SJSA1 (cell line): ENCODE measurements around the gene DAPK3. TPM values are rescaled to one million over a fixed set of nuclear protein-coding genes. Genes with fewer than 3 reads are reported as not detected.

Experiments used
- DNase-seq, 2 experiments: peaks; one replicate each; pipeline ENCODE4 v3.0.0-alpha.2; 2015 to 2020; ENCODE audit warnings: low spot score in 2 of 2, low read depth in 1 of 2
- H3K27ac ChIP-seq: fragments of 250-450 bp; sonication (Bioruptor Pico); 2 replicates; pipeline ENCODE4 v1.5.1; 2020; ENCODE audit warnings: mild to moderate bottlenecking, moderate library complexity
- H3K27me3 ChIP-seq: fragments of 250-450 bp; sonication (Bioruptor Pico); replicated peaks from 2 replicates; pipeline ENCODE4 v1.5.1; 2020; ENCODE audit warnings: mild to moderate bottlenecking, moderate library complexity
- H3K36me3 ChIP-seq: fragments of 250-450 bp; sonication (Bioruptor Pico); 2 replicates; pipeline ENCODE4 v1.5.1; 2020; ENCODE audit warnings: mild to moderate bottlenecking
- H3K4me1 ChIP-seq: fragments of 250-450 bp; sonication (Bioruptor Pico); replicated peaks from 2 replicates; pipeline ENCODE4 v1.6.1; 2021; ENCODE audit warnings: mild to moderate bottlenecking
- H3K4me3 ChIP-seq: fragments of 250-450 bp; sonication (Bioruptor Pico); 2 replicates; pipeline ENCODE4 v1.5.1; 2020; ENCODE audit warnings: mild to moderate bottlenecking
- H3K9me3 ChIP-seq: fragments of 250-450 bp; sonication (Bioruptor Pico); replicated peaks from 2 replicates; pipeline ENCODE4 v1.5.1; 2020; ENCODE audit warnings: mild to moderate bottlenecking
- total RNA-seq: library from RNA; depleted of rRNA; stranded (reverse); fragments of >200 nt; shearing (Covaris generic); gene quantifications from 2 replicates; pipeline ENCODE4 v1.2.3, GENCODE V29; 2014

The DAPK3 gene
- total RNA-seq, 1 experiment from 2014 or later, result 202 TPM

DNA sequence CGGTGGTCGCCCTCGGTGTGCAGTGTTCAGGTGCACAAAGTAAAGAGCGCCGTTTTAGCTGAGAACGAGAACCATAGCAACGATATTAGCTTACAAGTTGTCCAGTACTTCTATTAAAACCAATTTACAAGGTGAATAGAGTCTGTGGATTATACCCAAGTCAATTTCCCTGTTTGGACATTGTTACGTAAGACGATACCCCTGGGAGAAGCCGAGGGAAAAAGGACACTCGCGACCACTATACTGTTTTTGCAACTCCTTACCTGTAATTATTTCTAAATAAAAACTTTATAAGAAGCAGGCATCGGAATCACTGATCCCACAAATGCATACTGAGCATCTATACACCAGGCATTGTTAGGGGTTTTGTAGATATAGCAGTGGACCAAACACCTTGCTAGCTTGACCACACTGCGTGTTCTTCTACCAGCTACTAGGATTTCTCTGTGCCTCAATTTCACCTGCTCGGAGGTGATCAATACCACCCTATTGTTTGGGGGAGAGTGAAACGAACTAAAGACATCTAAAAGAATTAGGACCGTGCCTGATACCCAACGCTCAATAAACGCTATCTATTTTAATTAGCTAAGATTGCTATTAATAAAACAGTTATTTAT lies 14.9 kb upstream of the DAPK3 start:
- Histone ChIP-seq H3K27me3 (no peaks in the 10 kb centered on the region), H3K4me3 (peak overlapping the region; percentile 94), H3K4me1 (peaks cover 34% of the 10 kb centered on the region), H3K27ac (no peak overlapping the region), H3K9me3 (no peaks in the 10 kb centered on the region), H3K36me3 (peaks cover 45% of the 10 kb centered on the region)
- DNase-seq, result no peak

DNA sequence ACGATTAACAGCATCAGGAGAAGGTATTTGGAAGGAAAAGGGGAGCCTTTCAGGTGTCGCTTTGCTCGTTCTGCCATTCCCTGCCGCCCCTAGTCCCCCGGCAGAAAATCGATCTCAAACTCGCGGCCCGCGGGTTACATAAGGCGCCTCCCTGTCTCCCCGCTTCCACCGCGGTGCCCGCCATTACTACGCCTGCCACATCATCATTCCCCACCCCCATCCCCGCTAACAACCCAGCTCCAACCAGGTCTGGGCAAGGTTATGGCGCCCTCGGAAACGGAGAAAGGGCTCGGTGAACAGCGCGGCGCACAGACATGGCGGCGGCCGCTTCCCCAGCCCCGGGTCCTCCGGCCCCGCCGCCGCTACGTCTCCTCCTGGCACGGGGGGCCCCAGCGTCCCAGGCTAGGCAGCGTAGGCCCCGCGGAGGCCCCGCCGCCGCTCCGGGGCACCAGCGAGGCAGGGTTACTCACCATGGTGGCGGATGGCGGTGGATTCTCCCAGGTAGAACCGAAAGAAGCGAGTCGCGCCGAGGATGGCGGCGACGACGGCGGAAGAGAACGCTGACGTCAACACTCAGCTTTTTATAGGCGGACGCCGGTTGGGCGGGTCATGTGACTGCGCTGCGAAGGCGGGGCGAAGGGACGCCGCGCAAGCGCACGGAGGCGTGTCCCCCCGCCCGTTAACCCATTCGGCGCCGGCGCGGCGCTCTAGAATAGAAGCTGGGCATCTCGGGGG lies 14.2 kb upstream of the DAPK3 start, which contains the start of gene EEF2:
EEF2 (minus strand) TSS at position 556 of the 735 bp plus-strand sequence; CDS start at position 473, 83 bp downstream.
- Histone ChIP-seq H3K4me3 (peak within 1 kb of the TSS; percentile 94), H3K27me3 (no peaks in the 10 kb centered on the region), H3K9me3 (no peaks in the 10 kb centered on the region), H3K36me3 (peaks cover 52% of the 10 kb centered on the region), H3K27ac (peak within 1 kb of the TSS; percentile 96), H3K4me1 (peaks cover 34% of the 10 kb centered on the region)
- peak; percentile 89 to 91 for DNase-seq

DNA sequence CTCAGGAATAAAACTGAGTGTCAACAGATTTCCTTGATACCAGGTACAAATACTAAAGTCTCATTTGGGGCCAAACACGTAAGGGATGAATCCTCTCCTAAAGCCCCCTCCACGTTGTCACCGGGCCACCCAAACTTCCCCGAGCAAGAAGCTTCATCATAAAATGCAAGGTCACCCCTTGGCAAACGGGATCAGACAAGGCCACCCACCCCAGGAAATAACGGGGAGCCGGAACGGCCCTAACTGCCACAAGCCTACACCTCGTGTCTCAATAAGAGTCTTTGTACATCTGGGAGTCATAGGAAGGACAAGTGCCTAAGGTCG lies 13.6 kb upstream of the DAPK3 start:
- H3K36me3 ChIP-seq, result peaks cover 57% of the 10 kb centered on the region

DNA sequence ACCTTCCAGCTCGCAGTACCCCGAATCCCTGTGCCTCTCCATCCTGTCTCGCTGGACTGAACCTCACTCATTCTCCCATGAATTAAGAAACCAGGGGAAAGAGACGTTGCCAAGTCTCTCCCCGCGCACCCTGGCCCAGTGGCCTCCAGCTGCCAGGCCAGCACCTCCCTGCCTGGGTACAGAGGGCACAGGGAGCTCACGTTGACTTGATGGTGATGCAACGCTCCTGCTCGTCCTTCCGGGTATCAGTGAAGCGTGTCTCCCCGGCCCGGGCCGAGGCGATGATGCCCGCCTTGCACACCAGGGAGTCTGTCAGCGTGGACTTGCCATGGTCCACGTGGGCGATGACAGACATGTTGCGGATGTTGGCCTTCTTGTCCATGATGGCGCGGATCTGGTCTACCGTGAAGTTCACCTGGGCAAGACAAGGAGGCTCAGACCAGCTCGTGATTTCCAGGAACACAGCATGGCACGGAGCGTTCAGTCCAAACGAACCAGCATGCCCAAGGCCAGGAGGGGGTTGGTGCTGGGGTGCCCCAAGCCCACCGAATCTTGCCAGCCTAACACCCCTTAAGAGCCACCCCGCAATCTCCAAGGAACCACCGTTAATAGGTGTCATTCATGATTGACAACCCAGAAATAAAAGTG lies 13.2 kb upstream of the DAPK3 start:
- peak overlapping the region; percentile 94 for H3K4me3 ChIP-seq
- no peaks in the 10 kb centered on the region for H3K27me3 ChIP-seq
- no peaks in the 10 kb centered on the region for H3K9me3 ChIP-seq
- H3K4me1 ChIP-seq, result peaks cover 34% of the 10 kb centered on the region
- no peak for DNase-seq
- peaks cover 62% of the 10 kb centered on the region for H3K36me3 ChIP-seq
- peak overlapping the region; percentile 96 for H3K27ac ChIP-seq

More for the DNA sequence above, 13.6 kb upstream of the DAPK3 start:
- no peaks in the 10 kb centered on the region for H3K27me3 ChIP-seq
- no peak for DNase-seq
- H3K4me3 ChIP-seq, result peak overlapping the region; percentile 94
- H3K27ac ChIP-seq, result peak overlapping the region; percentile 96
- no peaks in the 10 kb centered on the region for H3K9me3 ChIP-seq
- H3K4me1 ChIP-seq, result peaks cover 34% of the 10 kb centered on the region

DNA sequence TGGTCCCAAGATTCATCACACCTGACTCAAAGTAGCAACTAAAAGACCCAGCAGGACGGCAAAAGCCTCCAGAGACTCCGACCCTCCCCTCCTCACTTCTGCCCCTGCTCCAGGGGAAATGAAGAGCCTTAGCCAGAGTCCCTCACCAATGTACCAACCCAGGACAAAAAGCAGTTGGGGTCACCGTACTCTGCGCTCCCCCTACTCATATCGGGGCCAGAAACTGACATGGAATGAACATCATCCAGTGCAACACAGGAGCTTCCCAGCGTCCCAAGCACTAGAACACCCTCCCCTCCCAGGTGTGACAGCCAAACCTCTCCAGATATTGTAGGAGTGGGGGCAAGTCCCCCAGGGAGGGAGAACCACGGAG lies 12.6 kb upstream of the DAPK3 start:
- Histone ChIP-seq H3K36me3 (peaks cover 67% of the 10 kb centered on the region), H3K4me1 (peaks cover 34% of the 10 kb centered on the region), H3K4me3 (peak overlapping the region; percentile 94), H3K27ac (peak overlapping the region; percentile 96; the same call in 1 of the 2 replicates), H3K9me3 (no peaks in the 10 kb centered on the region), H3K27me3 (no peaks in the 10 kb centered on the region)
- no peak for DNase-seq

DNA sequence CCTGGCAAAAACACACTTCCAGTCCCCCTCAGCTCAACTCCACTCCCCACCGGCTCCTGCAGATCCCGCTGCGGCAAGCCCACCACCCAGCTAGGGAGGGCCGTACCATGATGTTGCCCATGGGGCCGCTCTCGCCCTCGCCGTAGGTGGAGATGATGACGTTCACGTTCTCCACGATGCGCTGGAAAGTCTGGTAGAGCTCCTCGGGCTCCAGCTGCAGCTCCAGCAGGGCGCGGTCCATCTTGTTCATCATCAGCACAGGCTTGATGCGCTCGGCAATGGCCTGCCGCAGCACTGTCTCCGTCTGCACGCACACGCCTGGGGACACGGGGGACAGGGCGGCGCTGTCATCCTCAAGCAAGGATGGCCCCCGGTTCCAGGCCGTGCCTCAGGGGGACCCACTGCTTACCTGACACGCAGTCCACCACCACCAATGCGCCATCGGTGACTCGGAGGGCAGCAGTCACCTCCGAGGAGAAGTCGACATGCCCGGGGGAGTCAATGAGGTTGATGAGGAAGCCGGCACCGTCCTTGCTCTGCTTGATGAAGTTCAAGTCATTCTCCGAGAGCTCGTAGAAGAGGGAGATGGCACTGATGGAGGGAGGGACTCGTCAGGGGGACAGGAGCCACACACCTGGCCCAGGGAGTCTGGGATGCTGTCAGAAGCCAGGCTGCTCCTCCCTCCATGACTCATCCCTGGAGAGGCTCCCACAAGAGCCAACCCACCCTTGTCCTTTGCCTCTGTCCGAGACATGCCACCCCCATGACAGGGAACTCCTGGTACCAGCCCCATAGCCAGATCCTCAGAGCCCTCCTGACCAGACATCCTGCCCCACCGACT lies 12.0 kb upstream of the DAPK3 start:
- H3K36me3 ChIP-seq, result peaks cover 73% of the 10 kb centered on the region
- no peaks in the 10 kb centered on the region for H3K9me3 ChIP-seq
- H3K27ac ChIP-seq, result no peak overlapping the region
- peak in 1 of 2 experiments; percentile 71 for DNase-seq
- peak overlapping the region; percentile 94 for H3K4me3 ChIP-seq
- no peaks in the 10 kb centered on the region for H3K27me3 ChIP-seq
- H3K4me1 ChIP-seq, result peaks cover 34% of the 10 kb centered on the region

DNA sequence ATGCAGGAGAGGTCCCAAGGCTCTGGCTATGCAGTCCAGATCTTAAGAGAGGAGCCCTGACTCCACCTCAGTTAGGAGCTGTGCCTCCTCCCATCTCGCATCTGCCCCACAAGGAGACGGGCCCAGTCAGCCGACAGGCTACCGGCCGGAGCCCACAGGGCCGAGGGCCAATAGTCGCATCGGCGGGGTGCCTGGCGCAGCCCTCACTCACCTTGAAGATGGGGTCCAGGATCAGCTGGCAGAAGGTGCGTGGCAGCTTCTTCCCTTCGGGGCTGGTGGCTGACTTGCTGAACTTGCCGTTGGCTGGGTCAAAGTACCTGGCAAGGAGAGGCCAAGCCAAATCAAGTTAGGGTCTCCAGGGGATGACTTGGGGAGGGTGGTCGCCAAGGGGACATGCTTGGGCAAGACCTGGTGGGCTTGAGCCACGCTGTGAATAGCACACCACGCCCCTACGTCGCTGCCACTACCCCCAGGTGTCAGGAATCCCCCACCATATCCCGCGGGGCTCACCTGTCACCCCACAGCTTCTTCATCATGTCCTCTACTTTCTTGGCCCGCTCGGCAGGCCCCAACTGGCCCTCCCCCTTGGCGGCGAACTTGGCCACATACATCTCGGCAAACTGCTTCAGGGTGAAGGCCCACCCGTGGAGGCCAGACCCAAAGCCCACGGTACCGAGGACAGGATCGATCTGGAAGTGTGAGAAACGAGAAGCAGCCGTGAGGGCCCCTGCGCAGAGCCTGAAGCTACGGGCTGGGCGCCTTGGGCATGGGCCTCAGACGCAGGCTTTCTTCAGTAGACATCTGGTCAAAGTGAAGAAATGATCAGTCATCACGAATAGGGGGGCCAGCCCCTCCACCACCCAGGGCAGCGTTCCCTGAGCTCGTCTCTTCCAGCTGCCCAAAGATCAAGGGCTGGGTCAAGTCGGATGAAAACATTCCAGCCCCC lies 11.1 kb upstream of the DAPK3 start:
- no peak for DNase-seq
- Histone ChIP-seq H3K4me1 (peaks cover 30% of the 10 kb centered on the region), H3K27me3 (no peaks in the 10 kb centered on the region), H3K36me3 (peaks cover 82% of the 10 kb centered on the region), H3K9me3 (no peaks in the 10 kb centered on the region), H3K27ac (no peak overlapping the region), H3K4me3 (no peak overlapping the region)

DNA sequence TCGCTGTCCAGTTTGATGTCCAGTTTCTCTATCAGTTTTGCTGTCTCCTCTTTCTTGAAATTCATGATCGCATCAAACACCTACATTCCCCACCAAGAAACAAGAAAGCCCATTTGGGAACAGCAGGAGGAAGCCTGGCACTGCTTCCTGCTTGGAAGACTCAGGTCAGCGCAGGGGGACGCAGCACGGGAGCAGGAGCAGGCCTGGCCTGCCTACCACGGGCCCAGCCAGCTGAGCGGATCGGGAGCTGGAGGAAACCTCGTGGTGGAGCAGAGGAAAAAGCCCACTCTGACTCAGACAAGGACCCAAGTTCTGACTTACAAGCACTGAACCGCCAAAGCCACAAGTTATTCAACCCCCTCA lies 10.5 kb upstream of the DAPK3 start:
- Histone ChIP-seq H3K4me3 (no peak overlapping the region), H3K36me3 (peaks cover 89% of the 10 kb centered on the region), H3K27ac (no peak overlapping the region), H3K27me3 (no peaks in the 10 kb centered on the region), H3K4me1 (peaks cover 27% of the 10 kb centered on the region), H3K9me3 (no peaks in the 10 kb centered on the region)
- DNase-seq, result no peak

DNA sequence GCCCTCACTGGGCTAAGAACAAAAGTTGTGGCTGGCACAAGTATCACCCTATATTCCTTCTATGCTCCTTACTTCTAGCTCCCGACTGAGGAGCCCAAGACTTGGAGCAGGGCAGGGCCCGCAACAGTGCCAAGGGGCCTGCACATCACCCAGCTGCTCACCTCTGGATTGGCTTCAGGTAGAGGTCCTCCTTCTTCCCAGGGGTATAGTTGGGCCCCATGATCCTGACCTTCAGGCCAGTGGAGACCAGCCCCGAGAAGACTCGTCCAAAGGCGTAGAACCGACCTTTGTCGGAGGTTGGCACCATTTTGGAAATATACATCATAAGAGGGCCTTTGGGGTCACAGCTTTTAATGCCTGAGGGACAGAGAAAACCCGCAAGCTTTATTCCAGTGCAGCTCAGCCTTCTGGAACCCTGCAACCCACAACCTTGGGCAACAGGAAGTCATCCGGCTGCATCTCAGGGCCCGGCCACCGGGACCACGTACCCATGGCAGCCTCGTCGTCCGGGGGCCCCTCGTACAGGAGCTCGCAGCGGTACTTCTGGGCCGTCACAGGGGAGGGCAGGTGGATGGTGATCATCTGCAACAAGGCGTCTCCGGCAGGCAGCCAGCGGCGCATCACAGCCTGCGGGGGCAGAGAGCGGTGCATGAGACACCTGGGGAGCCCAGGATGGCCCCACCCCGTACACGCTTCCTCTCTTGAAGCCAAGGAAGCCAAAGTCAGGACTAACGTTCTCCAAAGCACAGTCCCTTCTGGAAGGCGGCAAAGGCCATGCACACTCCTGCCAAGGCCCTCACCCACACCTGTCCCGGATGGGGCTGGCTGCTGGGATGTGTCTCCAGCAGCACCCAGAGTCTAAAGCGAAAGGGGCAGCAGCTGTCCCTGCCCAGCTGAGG lies 9.7 kb upstream of the DAPK3 start:
- no peak overlapping the region for H3K27ac ChIP-seq
- no peak overlapping the region for H3K4me3 ChIP-seq
- H3K36me3 ChIP-seq, result peaks cover 96% of the 10 kb centered on the region
- H3K9me3 ChIP-seq, result no peaks in the 10 kb centered on the region
- DNase-seq, result no peak
- peaks cover 19% of the 10 kb centered on the region for H3K4me1 ChIP-seq
- no peaks in the 10 kb centered on the region for H3K27me3 ChIP-seq

DNA sequence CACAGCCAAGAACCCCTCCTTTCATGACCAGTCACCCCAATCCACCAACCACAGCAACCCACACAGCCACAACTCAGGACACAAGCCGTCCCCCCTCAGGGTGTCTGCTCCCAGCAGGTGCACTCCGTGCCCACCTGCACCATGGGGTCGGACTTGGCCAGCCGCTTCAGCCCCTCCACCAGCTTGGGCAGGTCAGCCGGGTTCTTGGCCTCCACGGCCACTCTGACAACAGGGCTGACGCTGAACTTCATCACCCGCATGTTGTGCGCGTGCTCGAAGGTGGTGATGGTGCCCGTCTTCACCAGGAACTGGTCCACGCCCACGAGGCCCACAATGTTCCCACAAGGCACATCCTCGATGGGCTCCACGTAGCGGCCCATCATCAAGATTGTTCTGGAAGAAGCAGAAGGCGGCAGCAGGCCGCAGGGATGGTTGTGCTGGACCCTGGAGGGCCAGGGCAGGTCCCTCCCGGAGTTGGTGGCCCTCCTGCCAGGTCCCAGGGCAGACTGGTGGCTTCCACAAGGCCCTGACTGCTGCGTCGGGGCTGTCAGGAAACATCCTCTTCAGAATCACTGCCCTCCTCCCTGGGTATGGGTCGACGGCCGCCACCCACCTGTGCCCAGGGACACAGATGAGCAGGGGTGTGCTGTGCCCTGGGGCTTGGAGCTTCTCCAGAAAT lies 8.9 kb upstream of the DAPK3 start:
- Histone ChIP-seq H3K36me3 (peaks cover 98% of the 10 kb centered on the region), H3K9me3 (no peaks in the 10 kb centered on the region), H3K27me3 (no peaks in the 10 kb centered on the region), H3K4me1 (peaks cover 17% of the 10 kb centered on the region), H3K27ac (no peak overlapping the region), H3K4me3 (no peak overlapping the region)
- DNase-seq, result no peak

DNA sequence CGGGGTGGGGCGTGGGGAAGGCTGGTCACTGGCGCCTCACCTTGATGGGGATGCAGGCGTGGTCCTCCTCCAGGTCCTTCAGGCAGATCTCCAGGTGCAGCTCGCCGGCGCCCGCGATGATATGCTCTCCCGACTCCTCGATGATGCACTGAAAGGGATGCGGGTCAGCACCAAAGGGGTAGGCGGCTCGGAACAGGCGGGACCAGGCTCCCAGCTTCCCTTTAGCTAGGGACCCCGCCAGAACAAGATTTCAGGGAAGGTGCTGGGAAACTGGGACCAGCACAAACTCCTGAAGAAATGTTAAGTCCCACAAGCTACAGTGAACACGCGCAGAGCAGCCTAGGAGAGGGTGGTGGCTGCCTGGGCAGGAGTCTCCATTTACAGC lies 8.4 kb upstream of the DAPK3 start:
- Histone ChIP-seq H3K27me3 (no peaks in the 10 kb centered on the region), H3K27ac (no peak overlapping the region), H3K36me3 (peaks cover 93% of the 10 kb centered on the region), H3K4me3 (no peak overlapping the region), H3K4me1 (peaks cover 17% of the 10 kb centered on the region), H3K9me3 (no peaks in the 10 kb centered on the region)
- DNase-seq, result no peak

DNA sequence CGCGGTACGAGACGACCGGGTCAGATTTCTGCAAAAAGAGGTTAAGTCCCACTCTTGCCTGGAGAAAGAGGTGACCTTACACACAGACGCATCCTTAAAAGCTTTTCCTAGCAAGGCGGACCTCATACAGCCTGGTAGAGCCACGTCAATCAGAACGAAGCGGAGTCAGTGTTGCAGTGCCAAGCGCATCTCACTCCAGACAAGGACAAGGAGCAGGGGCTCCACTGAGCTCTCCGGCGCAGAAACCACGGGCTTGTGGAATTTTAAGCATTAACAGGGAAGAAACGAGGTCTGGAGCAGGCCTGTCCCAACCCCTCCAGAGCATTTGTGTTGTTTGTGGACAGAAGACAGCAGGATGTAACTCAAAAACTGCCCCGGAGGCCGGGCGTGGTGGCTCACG lies 7.2 kb upstream of the DAPK3 start:
- no peak for DNase-seq
- H3K4me1 ChIP-seq, result peaks cover 6% of the 10 kb centered on the region
- peaks cover 82% of the 10 kb centered on the region for H3K36me3 ChIP-seq
- no peaks in the 10 kb centered on the region for H3K27me3 ChIP-seq
- H3K4me3 ChIP-seq, result no peak overlapping the region
- H3K9me3 ChIP-seq, result no peaks in the 10 kb centered on the region
- H3K27ac ChIP-seq, result no peak overlapping the region
